Measurements from ENCODE around the gene RNF207.

- TF ChIP-seq CTCF (IDR thresholded peaks at IDR 0.05) = no peak
- no peak for TF ChIP-seq POLR2A (IDR thresholded peaks at IDR 0.05)
Measured at GRCh38 chr1:6241107-6241886, 35.4 kb downstream of the RNF207 start.
